ENCODE data around the gene AUTS2. TPM values are rescaled to one million over a fixed set of nuclear protein-coding genes. Genes with fewer than 3 reads are reported as not detected.

Gene AUTS2
- total and polyA plus RNA-seq, 2 of the 8 experiments (the other 6 are each of a cell fraction or from before 2014, with no cell fraction given), result 25.9 to 101 TPM

DNA sequence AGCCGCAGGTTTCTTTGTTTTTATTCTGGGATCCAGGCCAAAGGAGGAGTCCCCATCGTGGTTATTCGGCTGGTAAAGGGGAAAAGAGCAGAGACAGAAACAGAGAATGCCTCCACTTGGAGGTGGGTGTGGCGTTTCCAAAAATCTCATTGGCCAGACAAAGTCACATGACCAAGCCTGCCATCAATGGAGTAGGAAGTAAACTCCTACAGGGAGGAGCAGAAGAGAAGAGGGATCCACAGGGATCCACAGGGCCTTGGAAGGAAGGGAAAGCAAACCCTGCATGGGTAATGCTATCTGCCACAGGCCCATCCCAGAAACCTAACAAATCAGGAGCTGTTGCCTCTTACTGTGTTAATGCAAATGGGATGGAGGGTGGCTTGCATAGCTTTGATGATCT, 1107.9 kb downstream of the AUTS2 start (continued):
- no peak for TF ChIP-seq EZH2 (IDR thresholded peaks at IDR 0.05; ENCODE audit: low read depth, low read length, severe bottlenecking)
- TF ChIP-seq, protein P1, sequence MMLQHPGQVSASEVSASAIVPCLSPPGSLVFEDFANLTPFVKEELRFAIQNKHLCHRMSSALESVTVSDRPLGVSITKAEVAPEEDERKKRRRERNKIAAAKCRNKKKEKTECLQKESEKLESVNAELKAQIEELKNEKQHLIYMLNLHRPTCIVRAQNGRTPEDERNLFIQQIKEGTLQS (IDR thresholded peaks at IDR 0.05; ENCODE audit: insufficient read depth, low read depth, low read length), result no peak
